Sigmoid colon (tissue), 4 donors: ENCODE data around the gene SCO2.

Experiments used
- EP300 ChIP-seq, 4 donors: sonication (generic); formaldehyde crosslinking; IDR thresholded peaks; one replicate each; pipeline ENCODE4 v1.6.1; 2017; ENCODE audit warnings: antibody characterized with exemption in 4 of 4
- POLR2A ChIP-seq, 2 donors: fragments of 450-650 bp; IDR thresholded peaks; one replicate each; pipeline ENCODE4 v1.6.1; 2016; ENCODE audit warnings: antibody characterized with exemption in 2 of 2, mild to moderate bottlenecking in 2 of 2, moderate library complexity in 2 of 2
- POLR2AphosphoS5 ChIP-seq, 4 donors: sonication (generic); formaldehyde crosslinking; IDR thresholded peaks; one replicate each; pipeline ENCODE4 v1.6.1; 2017; ENCODE audit warnings: antibody characterized with exemption in 4 of 4
- TF ChIP-seq, protein P1 (sequence below), 4 experiments: fragments of 450-650 bp in 3 of 4; fragments of 200-600 bp in 1 of 4; IDR thresholded peaks; one replicate each; pipeline ENCODE4 v1.5.1; 2016 to 2019; ENCODE audit warnings: antibody characterized with exemption in 4 of 4, mild to moderate bottlenecking in 3 of 4, moderate library complexity in 2 of 4

DNA sequence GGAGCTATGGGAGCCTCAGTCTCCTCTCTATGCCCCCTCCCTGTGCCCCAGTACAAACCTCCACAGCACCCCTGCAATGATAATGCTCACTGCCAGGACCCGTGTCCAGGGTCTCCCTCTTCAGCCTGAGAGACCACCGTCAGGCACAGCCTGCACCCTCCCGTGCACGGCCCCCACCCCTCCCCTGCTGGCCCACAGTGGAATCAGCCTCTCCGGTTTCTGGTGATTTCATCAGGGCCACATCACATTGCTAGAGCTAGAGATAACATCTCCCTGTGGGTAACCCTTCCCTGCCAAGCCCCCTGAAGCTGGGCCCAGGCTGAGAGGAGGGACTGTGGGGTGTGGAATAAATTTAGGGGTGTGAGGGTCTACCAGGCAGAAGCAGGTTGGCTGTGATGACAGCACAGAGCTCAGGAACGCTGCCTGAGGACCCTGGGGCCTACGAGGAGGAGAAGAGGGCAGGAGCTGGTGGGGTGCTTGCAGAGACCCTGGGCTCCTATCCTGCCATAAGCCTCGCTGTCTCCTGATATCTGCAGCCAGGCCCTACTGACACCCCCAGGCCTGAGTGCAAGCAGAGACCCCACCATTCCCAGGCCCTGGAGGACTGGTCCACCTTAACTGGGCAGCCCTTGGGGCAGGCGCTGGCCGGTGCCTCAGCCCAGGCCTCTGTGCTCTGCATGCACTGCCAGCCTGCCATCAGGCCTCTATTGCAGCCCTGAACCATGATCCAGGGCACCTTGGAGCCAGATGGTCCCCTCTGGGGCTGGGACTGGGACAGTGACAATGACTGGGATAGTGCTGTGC lies 20.3 kb upstream of the SCO2 start, which contains the start of gene KLHDC7B:
- TF ChIP-seq, protein P1, sequence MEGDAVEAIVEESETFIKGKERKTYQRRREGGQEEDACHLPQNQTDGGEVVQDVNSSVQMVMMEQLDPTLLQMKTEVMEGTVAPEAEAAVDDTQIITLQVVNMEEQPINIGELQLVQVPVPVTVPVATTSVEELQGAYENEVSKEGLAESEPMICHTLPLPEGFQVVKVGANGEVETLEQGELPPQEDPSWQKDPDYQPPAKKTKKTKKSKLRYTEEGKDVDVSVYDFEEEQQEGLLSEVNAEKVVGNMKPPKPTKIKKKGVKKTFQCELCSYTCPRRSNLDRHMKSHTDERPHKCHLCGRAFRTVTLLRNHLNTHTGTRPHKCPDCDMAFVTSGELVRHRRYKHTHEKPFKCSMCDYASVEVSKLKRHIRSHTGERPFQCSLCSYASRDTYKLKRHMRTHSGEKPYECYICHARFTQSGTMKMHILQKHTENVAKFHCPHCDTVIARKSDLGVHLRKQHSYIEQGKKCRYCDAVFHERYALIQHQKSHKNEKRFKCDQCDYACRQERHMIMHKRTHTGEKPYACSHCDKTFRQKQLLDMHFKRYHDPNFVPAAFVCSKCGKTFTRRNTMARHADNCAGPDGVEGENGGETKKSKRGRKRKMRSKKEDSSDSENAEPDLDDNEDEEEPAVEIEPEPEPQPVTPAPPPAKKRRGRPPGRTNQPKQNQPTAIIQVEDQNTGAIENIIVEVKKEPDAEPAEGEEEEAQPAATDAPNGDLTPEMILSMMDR (IDR thresholded peaks at IDR 0.05) = no peak
- no peak for TF ChIP-seq POLR2A (IDR thresholded peaks at IDR 0.05)
- no peak for TF ChIP-seq EP300 (IDR thresholded peaks at IDR 0.05)
- TF ChIP-seq POLR2AphosphoS5 (IDR thresholded peaks at IDR 0.05) = no peak
